GM12872 (cell line): ENCODE measurements around the gene TRERF1.

Source experiments
- CTCF ChIP-seq: IDR thresholded peaks from 3 replicates; pipeline ENCODE4 v1.5.1; 2011; ENCODE audit warnings: low read depth, mild to moderate bottlenecking, low read length, moderate library complexity; ENCODE audit not compliant: insufficient read depth

TRERF1 gene

GRCh38 chr6:42336431-42336830 lies 115.3 kb downstream of the TRERF1 start:
- TF ChIP-seq CTCF: no peak

GRCh38 chr6:42335896-42336295 lies 115.8 kb downstream of the TRERF1 start:
- no peak for TF ChIP-seq CTCF

- TF ChIP-seq CTCF: no peak
Measured at GRCh38 chr6:42334870-42335269, 116.9 kb downstream of the TRERF1 start.

- no peak for TF ChIP-seq CTCF
Measured at GRCh38 chr6:42333612-42334011, 118.1 kb downstream of the TRERF1 start.

GRCh38 chr6:42332916-42333315 lies 118.8 kb downstream of the TRERF1 start:
- TF ChIP-seq CTCF: no peak

- no peak for TF ChIP-seq CTCF
Measured at GRCh38 chr6:42331019-42331418, 120.7 kb downstream of the TRERF1 start.

GRCh38 chr6:42326248-42326647 lies 125.5 kb downstream of the TRERF1 start:
- TF ChIP-seq CTCF: no peak

- TF ChIP-seq CTCF: peak; percentile 31; the same call in 2 of the 3 replicates
Measured at GRCh38 chr6:42322676-42323075, 129.1 kb downstream of the TRERF1 start.
